GM12875 (cell line): ENCODE results near the gene PIK3C2G.

Experiments used
- H3K4me3 ChIP-seq: one replicate; pipeline ENCODE4 v1.5.1; 2011; ENCODE audit warnings: low read depth, low read length, control low read depth
- CTCF ChIP-seq: IDR thresholded peaks from 2 replicates; pipeline ENCODE4 v1.5.1; 2011; ENCODE audit warnings: low read depth, mild to moderate bottlenecking, control low read depth, inconsistent platforms, low read length, moderate library complexity, borderline replicate concordance; ENCODE audit not compliant: insufficient read depth

The PIK3C2G gene

DNA sequence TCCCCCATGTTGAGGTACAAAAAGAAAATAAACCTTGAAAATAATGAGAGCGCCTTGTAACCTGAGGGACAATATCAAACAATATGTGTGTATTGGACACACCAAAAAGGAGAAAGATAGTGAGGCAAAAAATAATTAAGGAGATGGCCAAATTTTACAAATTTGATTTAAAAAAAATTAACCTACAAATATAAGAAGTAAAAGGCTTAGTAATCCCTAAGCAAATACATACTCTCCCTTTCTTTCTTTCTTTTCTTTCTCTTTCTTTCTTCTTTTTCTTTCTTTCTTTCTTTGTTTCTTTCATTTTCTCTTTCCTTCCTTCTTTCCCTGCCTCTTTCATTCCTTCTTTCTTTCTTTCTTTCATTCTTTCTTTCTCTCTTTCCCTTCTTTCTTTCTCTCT, 133.4 kb downstream of the PIK3C2G start:
- H3K4me3 ChIP-seq, result no peak overlapping the region
- TF ChIP-seq CTCF, result no peak

- no peak overlapping the region for H3K4me3 ChIP-seq
- no peak for TF ChIP-seq CTCF
These were observed 138.9 kb downstream of the PIK3C2G start for GRCh38 chr12:18400186-18400585.

DNA sequence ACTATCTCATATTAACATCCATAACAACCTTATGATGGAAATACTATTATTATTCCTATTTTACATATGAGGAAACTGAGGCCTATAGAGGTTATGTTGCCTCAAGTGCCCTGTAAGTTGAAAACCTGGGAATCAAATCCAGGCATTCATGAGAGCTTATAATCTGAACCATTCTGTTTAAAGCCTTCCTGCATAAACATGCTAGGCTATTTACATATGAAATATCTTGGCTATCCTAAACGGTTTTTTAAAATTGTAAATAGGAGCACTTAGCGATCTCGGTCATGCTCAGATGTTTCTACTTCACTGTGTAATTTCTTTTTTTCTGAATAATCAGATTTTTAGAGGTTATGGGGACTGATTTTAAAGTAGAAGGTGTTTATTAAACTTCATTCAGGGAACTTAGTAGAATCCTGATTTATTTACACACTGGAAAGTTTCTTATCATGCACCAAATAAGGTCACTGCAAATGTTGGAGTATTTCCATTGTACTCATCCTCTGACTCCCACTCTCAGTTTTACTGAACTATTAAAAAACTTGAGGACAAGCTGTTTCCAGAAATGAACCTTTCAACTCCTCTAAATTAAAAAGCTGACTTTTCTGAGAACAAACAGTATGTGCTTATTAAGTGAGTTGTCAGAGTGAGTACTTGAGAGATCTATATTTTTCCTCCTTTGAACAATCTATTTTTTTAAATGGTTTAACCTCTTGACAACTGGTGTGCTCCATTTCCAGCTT, 141.7 kb downstream of the PIK3C2G start:
- TF ChIP-seq CTCF, result no peak
- H3K4me3 ChIP-seq, result no peak overlapping the region

DNA sequence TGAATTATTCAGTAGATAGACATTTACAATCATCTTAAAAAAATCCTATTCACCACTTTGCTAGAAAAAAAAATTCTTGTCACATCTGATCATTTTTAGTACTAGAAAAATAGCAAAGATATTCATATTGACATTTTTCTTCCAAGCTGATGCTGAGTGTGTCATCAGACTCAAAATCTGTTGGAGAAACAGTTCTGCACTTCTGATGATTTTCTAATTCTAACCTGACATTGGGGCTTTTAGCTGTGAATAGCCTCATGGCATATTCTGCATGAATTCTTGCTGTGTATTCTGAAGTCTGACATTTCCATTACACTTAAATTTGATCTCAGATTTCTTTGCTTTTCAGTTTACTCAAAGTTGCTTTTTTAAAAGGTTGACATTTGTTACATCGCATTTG, 150.1 kb downstream of the PIK3C2G start:
- TF ChIP-seq CTCF, result no peak
- no peak overlapping the region for H3K4me3 ChIP-seq

- TF ChIP-seq CTCF, result no peak
- no peak overlapping the region for H3K4me3 ChIP-seq
These were observed 153.4 kb downstream of the PIK3C2G start for GRCh38 chr12:18414671-18415070.

GRCh38 chr12:18415227-18415626, 153.9 kb downstream of the PIK3C2G start:
- H3K4me3 ChIP-seq, result no peak overlapping the region
- no peak for TF ChIP-seq CTCF

- TF ChIP-seq CTCF, result no peak
- H3K4me3 ChIP-seq, result no peak overlapping the region
These were observed 155.1 kb downstream of the PIK3C2G start for GRCh38 chr12:18416412-18416811.
